HepG2 (cell line): Measurements from ENCODE around the gene MOGAT3. TPM values are rescaled to one million over a fixed set of nuclear protein-coding genes. Genes with fewer than 3 reads are reported as not detected.

Experiments used
- ARNT2 ChIP-seq: sonication (generic); formaldehyde crosslinking; IDR thresholded peaks from 2 replicates; pipeline ENCODE4 v1.8.0; 2022; ENCODE audit warnings: mild to moderate bottlenecking, low read depth, missing genetic modification reagents, moderate library complexity
- FUBP1 ChIP-seq: sonication (generic); formaldehyde crosslinking; IDR thresholded peaks from 2 replicates; pipeline ENCODE4 v1.5.1; 2020; ENCODE audit warnings: missing genetic modification reagents, mild to moderate bottlenecking, borderline replicate concordance
- HNRNPUL1 ChIP-seq: fragments of 200-400 bp; formaldehyde crosslinking; IDR thresholded peaks from 2 replicates; pipeline ENCODE4 v1.6.1; 2017; ENCODE audit warnings: low read depth, mild to moderate bottlenecking, low read length, moderate library complexity
- MAF1 ChIP-seq: sonication (generic); formaldehyde crosslinking; IDR thresholded peaks from 2 replicates; pipeline ENCODE4 v1.5.0; 2020; ENCODE audit warnings: missing genetic modification reagents, borderline replicate concordance
- NR2C2 ChIP-seq: sonication (generic); formaldehyde crosslinking; IDR thresholded peaks from 2 replicates; pipeline ENCODE4 v1.4.0; 2020; ENCODE audit warnings: missing genetic modification reagents, mild to moderate bottlenecking, moderate library complexity, borderline replicate concordance
- SAP130 ChIP-seq: IDR thresholded peaks from 2 replicates; pipeline ENCODE4 v1.6.1; 2016; ENCODE audit warnings: low read depth
- SNAPC2 ChIP-seq: sonication (generic); formaldehyde crosslinking; IDR thresholded peaks from 2 replicates; pipeline ENCODE4 v1.8.1; 2022; ENCODE audit warnings: mild to moderate bottlenecking, missing genetic modification reagents
- TBX3 ChIP-seq: fragments of 450-650 bp; IDR thresholded peaks from 2 replicates; pipeline ENCODE4 v1.6.1; 2017; ENCODE audit warnings: antibody characterized with exemption, mild to moderate bottlenecking, inconsistent platforms, borderline replicate concordance
- ZNF142 ChIP-seq: sonication (generic); formaldehyde crosslinking; IDR thresholded peaks from 2 replicates; pipeline ENCODE4 v1.4.0; 2020; ENCODE audit warnings: missing genetic modification reagents
- ZNF496 ChIP-seq: sonication (generic); formaldehyde crosslinking; IDR thresholded peaks from 2 replicates; pipeline ENCODE4 v1.8.1; 2023; ENCODE audit warnings: mild to moderate bottlenecking, moderate library complexity, missing genetic modification reagents; ENCODE audit not compliant: insufficient replicate concordance
- ZNF670 ChIP-seq: sonication (generic); formaldehyde crosslinking; IDR thresholded peaks from 2 replicates; pipeline ENCODE4 v1.8.0; 2022; ENCODE audit warnings: mild to moderate bottlenecking, missing genetic modification reagents, borderline replicate concordance
- ZNF777 ChIP-seq: sonication (generic); formaldehyde crosslinking; IDR thresholded peaks from 2 replicates; pipeline ENCODE4 v1.4.0; 2020; ENCODE audit warnings: missing genetic modification reagents
- ZNF792 ChIP-seq: IDR thresholded peaks from 2 replicates; pipeline ENCODE4 v1.6.1; 2016
- polyA plus RNA-seq, 8 experiments: library from polyadenylated mRNA; depleted of rRNA in 3 of 8; stranded (reverse) in 7 of 8; unstranded in 1 of 8; fragments of >200 nt; fragmentation: Illumina TruSeq in 4 of 8; extraction: Trizol in 4 of 8; gene quantifications; 2 replicates each; pipeline versions ENCODE4 v1.2.1 to v1.2.3, GENCODE V29; 2011 to 2016; ENCODE audit warnings: low read depth in 4 of 8, missing spikeins in 1 of 8, mixed read lengths in 1 of 8; ENCODE audit not compliant: insufficient read depth in 1 of 8
- total RNA-seq, 5 experiments: library from RNA; depleted of rRNA; stranded (reverse); fragments of >200 nt; fragmentation: Illumina TruSeq; extraction: Trizol; gene quantifications; 2 replicates each; pipeline ENCODE4 v1.2.3, GENCODE V29; 2016; ENCODE audit warnings: low read depth in 1 of 5
- TF ChIP-seq, protein P1 (sequence below): sonication (generic); formaldehyde crosslinking; IDR thresholded peaks from 2 replicates; pipeline ENCODE4 v1.4.0; 2020; ENCODE audit warnings: missing genetic modification reagents

Gene MOGAT3
- total and polyA plus RNA-seq, 2 of the 13 experiments (the other 11 are each of a cell fraction or from before 2014, with no cell fraction given): 22.5 to 30.5 TPM

- TF ChIP-seq ZNF142 (CRISPR knock-in tag) (peak; percentile 50), FUBP1 (CRISPR knock-in tag) (no peak), ARNT2 (CRISPR knock-in tag) (peak; percentile 56; the same call in 1 of the 2 replicates), ZNF777 (CRISPR knock-in tag) (no peak), TBX3 (no peak), ZNF496 (CRISPR knock-in tag) (no peak), ZNF670 (CRISPR knock-in tag) (0 out of 2 replicates have a peak, but pooled peaks have one; percentile 13), ZNF792 (CRISPR knock-in tag) (peak; percentile 30; the same call in 1 of the 2 replicates), MAF1 (no peak), SNAPC2 (CRISPR knock-in tag) (peak; percentile 82), SAP130 (CRISPR knock-in tag) (peak; percentile 64), NR2C2 (no peak), HNRNPUL1 (no peak)
- TF ChIP-seq, protein P1, sequence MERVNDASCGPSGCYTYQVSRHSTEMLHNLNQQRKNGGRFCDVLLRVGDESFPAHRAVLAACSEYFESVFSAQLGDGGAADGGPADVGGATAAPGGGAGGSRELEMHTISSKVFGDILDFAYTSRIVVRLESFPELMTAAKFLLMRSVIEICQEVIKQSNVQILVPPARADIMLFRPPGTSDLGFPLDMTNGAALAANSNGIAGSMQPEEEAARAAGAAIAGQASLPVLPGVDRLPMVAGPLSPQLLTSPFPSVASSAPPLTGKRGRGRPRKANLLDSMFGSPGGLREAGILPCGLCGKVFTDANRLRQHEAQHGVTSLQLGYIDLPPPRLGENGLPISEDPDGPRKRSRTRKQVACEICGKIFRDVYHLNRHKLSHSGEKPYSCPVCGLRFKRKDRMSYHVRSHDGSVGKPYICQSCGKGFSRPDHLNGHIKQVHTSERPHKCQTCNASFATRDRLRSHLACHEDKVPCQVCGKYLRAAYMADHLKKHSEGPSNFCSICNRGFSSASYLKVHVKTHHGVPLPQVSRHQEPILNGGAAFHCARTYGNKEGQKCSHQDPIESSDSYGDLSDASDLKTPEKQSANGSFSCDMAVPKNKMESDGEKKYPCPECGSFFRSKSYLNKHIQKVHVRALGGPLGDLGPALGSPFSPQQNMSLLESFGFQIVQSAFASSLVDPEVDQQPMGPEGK (CRISPR knock-in tag): peak; percentile 84
Measured at GRCh38 chr7:101201695-101202602, 1.1 kb upstream of the MOGAT3 start (continued).
